Measurements from ENCODE around the gene ANKK1.

ANKK1 gene

GRCh38 chr11:113387605-113388211, at the start of gene ANKK1:
Gene ANKK1 (plus strand): TSS chr11:113387779. CDS start chr11:113387885, 106 bp downstream.
- H3K36me3 ChIP-seq (replicated peaks): no peaks in the 10 kb centered on the region
- H3K4me1 ChIP-seq: no peaks in the 10 kb centered on the region
- in situ Hi-C loops (cut with MboI; ENCODE audit: low sequenced_read_pairs): no loop called here
- peaks cover 15% of the 10 kb centered on the region; the same call in 1 of the 2 replicates for H3K27me3 ChIP-seq (ENCODE audit: low read depth)
- no peak for DNase-seq (ENCODE audit: low spot score in 2 of 2)
- no peak within 1 kb of the TSS for H3K4me3 ChIP-seq
- no peaks in the 10 kb centered on the region for H3K9me3 ChIP-seq

- in situ Hi-C loops (cut with MboI; ENCODE audit: low sequenced_read_pairs): no loop called here
- no peaks in the 10 kb centered on the region for H3K4me1 ChIP-seq
- H3K4me3 ChIP-seq: no peak overlapping the region
- DNase-seq (ENCODE audit: low spot score in 2 of 2): no peak
- no peaks in the 10 kb centered on the region for H3K27me3 ChIP-seq (ENCODE audit: low read depth)
- H3K9me3 ChIP-seq: no peaks in the 10 kb centered on the region
- H3K36me3 ChIP-seq (replicated peaks): no peaks in the 10 kb centered on the region
Observed at GRCh38 chr11:113338730-113339129, 48.8 kb upstream of the ANKK1 start.

GRCh38 chr11:113339929-113340589, 47.5 kb upstream of the ANKK1 start:
- Histone ChIP-seq H3K9me3 (no peaks in the 10 kb centered on the region), H3K4me1 (no peaks in the 10 kb centered on the region), H3K36me3 (replicated peaks) (no peaks in the 10 kb centered on the region), H3K4me3 (no peak overlapping the region), H3K27me3 (ENCODE audit: low read depth) (peaks cover 8% of the 10 kb centered on the region; the same call in 1 of the 2 replicates)
- DNase-seq (ENCODE audit: low spot score in 2 of 2): no peak
- in situ Hi-C loops (cut with MboI; ENCODE audit: low sequenced_read_pairs): no loop called here

- in situ Hi-C loops (cut with MboI; ENCODE audit: low sequenced_read_pairs): no loop called here
- no peak overlapping the region for H3K4me3 ChIP-seq
- DNase-seq (ENCODE audit: low spot score in 2 of 2): no peak
- H3K4me1 ChIP-seq: no peaks in the 10 kb centered on the region
- no peaks in the 10 kb centered on the region for H3K36me3 ChIP-seq (replicated peaks)
- peaks cover 8% of the 10 kb centered on the region; the same call in 1 of the 2 replicates for H3K27me3 ChIP-seq (ENCODE audit: low read depth)
- no peaks in the 10 kb centered on the region for H3K9me3 ChIP-seq
Observed at GRCh38 chr11:113341388-113342165, 46.0 kb upstream of the ANKK1 start.

- no peak for DNase-seq (ENCODE audit: low spot score in 2 of 2)
- Histone ChIP-seq H3K4me3 (no peak overlapping the region), H3K4me1 (no peaks in the 10 kb centered on the region), H3K9me3 (no peaks in the 10 kb centered on the region), H3K27me3 (ENCODE audit: low read depth) (peaks cover 8% of the 10 kb centered on the region; the same call in 1 of the 2 replicates), H3K36me3 (replicated peaks) (no peaks in the 10 kb centered on the region)
- in situ Hi-C loops (cut with MboI; ENCODE audit: low sequenced_read_pairs): no loop called here
Observed at GRCh38 chr11:113345978-113346377, 41.6 kb upstream of the ANKK1 start.

GRCh38 chr11:113349528-113349927, 38.1 kb upstream of the ANKK1 start:
- no peaks in the 10 kb centered on the region for H3K4me1 ChIP-seq
- no peak for DNase-seq (ENCODE audit: low spot score in 2 of 2)
- H3K9me3 ChIP-seq: no peaks in the 10 kb centered on the region
- H3K4me3 ChIP-seq: no peak overlapping the region
- in situ Hi-C loops (cut with MboI; ENCODE audit: low sequenced_read_pairs): no loop called here
- no peaks in the 10 kb centered on the region for H3K36me3 ChIP-seq (replicated peaks)
- peaks cover 5% of the 10 kb centered on the region; the same call in 1 of the 2 replicates for H3K27me3 ChIP-seq (ENCODE audit: low read depth)

- no peaks in the 10 kb centered on the region for H3K9me3 ChIP-seq
- H3K4me1 ChIP-seq: no peaks in the 10 kb centered on the region
- no peaks in the 10 kb centered on the region; the same call in 1 of the 2 replicates for H3K27me3 ChIP-seq (ENCODE audit: low read depth)
- no peaks in the 10 kb centered on the region for H3K36me3 ChIP-seq (replicated peaks)
- no peak overlapping the region for H3K4me3 ChIP-seq
- DNase-seq (ENCODE audit: low spot score in 2 of 2): no peak
- in situ Hi-C loops (cut with MboI; ENCODE audit: low sequenced_read_pairs): no loop called here
Observed at GRCh38 chr11:113350336-113351067, 37.1 kb upstream of the ANKK1 start.

GRCh38 chr11:113351068-113351450, 36.5 kb upstream of the ANKK1 start:
- no peak for DNase-seq (ENCODE audit: low spot score in 2 of 2)
- Histone ChIP-seq H3K4me1 (no peaks in the 10 kb centered on the region), H3K4me3 (no peak overlapping the region), H3K9me3 (no peaks in the 10 kb centered on the region), H3K36me3 (replicated peaks) (no peaks in the 10 kb centered on the region), H3K27me3 (ENCODE audit: low read depth) (no peaks in the 10 kb centered on the region)
- in situ Hi-C loops (cut with MboI; ENCODE audit: low sequenced_read_pairs): no loop called here

- Histone ChIP-seq H3K27me3 (ENCODE audit: low read depth) (no peaks in the 10 kb centered on the region), H3K36me3 (replicated peaks) (no peaks in the 10 kb centered on the region), H3K4me3 (no peak overlapping the region), H3K9me3 (no peaks in the 10 kb centered on the region), H3K4me1 (no peaks in the 10 kb centered on the region)
- DNase-seq (ENCODE audit: low spot score in 2 of 2): no peak
- in situ Hi-C loops (cut with MboI; ENCODE audit: low sequenced_read_pairs): no loop called here
Observed at GRCh38 chr11:113351480-113351879, 36.1 kb upstream of the ANKK1 start.

GRCh38 chr11:113356203-113356602, 31.4 kb upstream of the ANKK1 start:
- DNase-seq (ENCODE audit: low spot score in 2 of 2): no peak
- Histone ChIP-seq H3K36me3 (replicated peaks) (no peaks in the 10 kb centered on the region), H3K4me1 (no peaks in the 10 kb centered on the region), H3K4me3 (no peak overlapping the region), H3K9me3 (no peaks in the 10 kb centered on the region), H3K27me3 (ENCODE audit: low read depth) (no peaks in the 10 kb centered on the region)
- in situ Hi-C loops (cut with MboI; ENCODE audit: low sequenced_read_pairs): no loop called here

GRCh38 chr11:113363406-113363805, 24.2 kb upstream of the ANKK1 start:
- H3K27me3 ChIP-seq (ENCODE audit: low read depth): 0 out of 2 replicates have a peak, but pooled peaks cover 3% of the 10 kb centered on the region
- H3K4me3 ChIP-seq: no peak overlapping the region
- DNase-seq (ENCODE audit: low spot score in 2 of 2): no peak
- no peaks in the 10 kb centered on the region for H3K4me1 ChIP-seq
- H3K9me3 ChIP-seq: no peaks in the 10 kb centered on the region
- no peaks in the 10 kb centered on the region for H3K36me3 ChIP-seq (replicated peaks)
- in situ Hi-C loops (cut with MboI; ENCODE audit: low sequenced_read_pairs): no loop called here

- DNase-seq (ENCODE audit: low spot score in 2 of 2): no peak
- no peaks in the 10 kb centered on the region for H3K4me1 ChIP-seq
- in situ Hi-C loops (cut with MboI; ENCODE audit: low sequenced_read_pairs): no loop called here
- no peaks in the 10 kb centered on the region for H3K9me3 ChIP-seq
- H3K36me3 ChIP-seq (replicated peaks): no peaks in the 10 kb centered on the region
- H3K4me3 ChIP-seq: no peak overlapping the region
- H3K27me3 ChIP-seq (ENCODE audit: low read depth): 0 out of 2 replicates have a peak, but pooled peaks cover 3% of the 10 kb centered on the region
Observed at GRCh38 chr11:113363996-113364641, 23.5 kb upstream of the ANKK1 start.

GRCh38 chr11:113365895-113366294, 21.7 kb upstream of the ANKK1 start:
- H3K9me3 ChIP-seq: no peaks in the 10 kb centered on the region
- DNase-seq (ENCODE audit: low spot score in 2 of 2): no peak
- H3K27me3 ChIP-seq (ENCODE audit: low read depth): 0 out of 2 replicates have a peak, but pooled peaks cover 3% of the 10 kb centered on the region
- in situ Hi-C loops (cut with MboI; ENCODE audit: low sequenced_read_pairs): no loop called here
- no peak overlapping the region for H3K4me3 ChIP-seq
- H3K36me3 ChIP-seq (replicated peaks): no peaks in the 10 kb centered on the region
- H3K4me1 ChIP-seq: no peaks in the 10 kb centered on the region
